Loucy (cell line): ENCODE data around the gene TBC1D3B.

Experiments used
- EZH2phosphoT487 ChIP-seq: fragments of 200-600 bp; IDR thresholded peaks from 2 replicates; pipeline ENCODE4 v1.6.1; 2018; ENCODE audit warnings: antibody characterized with exemption, mild to moderate bottlenecking, moderate library complexity, borderline replicate concordance
- TF ChIP-seq, protein P1 (sequence below): fragments of 200-600 bp; sonication (generic); conservative IDR thresholded peaks from 2 replicates; pipeline ENCODE4 v1.5.1; 2014; ENCODE audit warnings: mild to moderate bottlenecking, antibody characterized with exemption, low read length

DNA sequence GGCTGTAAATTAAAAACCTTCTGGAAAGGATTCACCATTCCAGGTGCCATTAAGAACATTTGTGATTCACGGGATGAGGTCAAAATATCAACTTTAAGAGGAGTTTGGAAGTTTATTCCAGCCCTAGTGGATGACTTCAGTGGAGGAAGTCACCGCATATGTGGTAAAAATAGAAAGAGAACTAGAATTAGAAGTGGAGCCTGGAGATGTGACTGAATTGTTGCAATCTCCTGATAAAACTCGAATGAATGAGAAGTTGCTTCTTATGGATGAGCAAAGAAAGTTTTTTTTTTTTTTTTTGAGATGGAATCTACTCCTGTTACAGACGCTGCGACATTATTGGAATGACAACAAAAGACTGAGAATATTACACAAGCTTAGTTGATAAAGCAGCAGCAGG lies 46.1 kb downstream of the TBC1D3B start:
- TF ChIP-seq, protein P1, sequence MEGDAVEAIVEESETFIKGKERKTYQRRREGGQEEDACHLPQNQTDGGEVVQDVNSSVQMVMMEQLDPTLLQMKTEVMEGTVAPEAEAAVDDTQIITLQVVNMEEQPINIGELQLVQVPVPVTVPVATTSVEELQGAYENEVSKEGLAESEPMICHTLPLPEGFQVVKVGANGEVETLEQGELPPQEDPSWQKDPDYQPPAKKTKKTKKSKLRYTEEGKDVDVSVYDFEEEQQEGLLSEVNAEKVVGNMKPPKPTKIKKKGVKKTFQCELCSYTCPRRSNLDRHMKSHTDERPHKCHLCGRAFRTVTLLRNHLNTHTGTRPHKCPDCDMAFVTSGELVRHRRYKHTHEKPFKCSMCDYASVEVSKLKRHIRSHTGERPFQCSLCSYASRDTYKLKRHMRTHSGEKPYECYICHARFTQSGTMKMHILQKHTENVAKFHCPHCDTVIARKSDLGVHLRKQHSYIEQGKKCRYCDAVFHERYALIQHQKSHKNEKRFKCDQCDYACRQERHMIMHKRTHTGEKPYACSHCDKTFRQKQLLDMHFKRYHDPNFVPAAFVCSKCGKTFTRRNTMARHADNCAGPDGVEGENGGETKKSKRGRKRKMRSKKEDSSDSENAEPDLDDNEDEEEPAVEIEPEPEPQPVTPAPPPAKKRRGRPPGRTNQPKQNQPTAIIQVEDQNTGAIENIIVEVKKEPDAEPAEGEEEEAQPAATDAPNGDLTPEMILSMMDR, result no peak
- TF ChIP-seq EZH2phosphoT487, result no peak
